HepG2 (cell line): ENCODE results near the gene STUB1. TPM values are rescaled to one million over a fixed set of nuclear protein-coding genes. Genes with fewer than 3 reads are reported as not detected.

Experiments
- ARNT ChIP-seq: fragments of 450-650 bp; IDR thresholded peaks from 2 replicates; pipeline ENCODE4 v1.6.1; 2017
- CC2D1A ChIP-seq: sonication (generic); formaldehyde crosslinking; IDR thresholded peaks from 2 replicates; pipeline ENCODE4 v1.8.1; 2023; ENCODE audit warnings: mild to moderate bottlenecking, missing genetic modification reagents
- CEBPB ChIP-seq: IDR thresholded peaks from 2 replicates; pipeline ENCODE4 v1.6.1; 2011; ENCODE audit warnings: low read depth, low read length, improper control_type of control experiment, borderline replicate concordance
- CREM ChIP-seq, 2 experiments: sonication (generic) in 1 of 2; formaldehyde crosslinking in 1 of 2; IDR thresholded peaks; 2 replicates each; pipeline versions ENCODE4 v1.4.0 to v1.6.1; 2016 to 2020; ENCODE audit warnings: antibody characterized with exemption in 1 of 2, mild to moderate bottlenecking in 1 of 2, missing genetic modification reagents in 1 of 2
- EZH2 ChIP-seq: conservative IDR thresholded peaks from 2 replicates; pipeline ENCODE4 v1.6.1; 2012; ENCODE audit warnings: mild to moderate bottlenecking, low read depth, low read length, moderate library complexity
- GTF3A ChIP-seq: sonication (generic); formaldehyde crosslinking; conservative IDR thresholded peaks from 2 replicates; pipeline ENCODE4 v1.4.0; 2020; ENCODE audit warnings: mild to moderate bottlenecking, missing genetic modification reagents
- HDAC2 ChIP-seq: sonication (generic); formaldehyde crosslinking; IDR thresholded peaks from 2 replicates; pipeline ENCODE4 v1.4.0; 2020; ENCODE audit warnings: missing genetic modification reagents
- HHEX ChIP-seq: IDR thresholded peaks from 2 replicates; pipeline ENCODE4 v1.6.1; 2016; ENCODE audit warnings: control low read depth
- KLF6 ChIP-seq: IDR thresholded peaks from 2 replicates; pipeline ENCODE4 v1.8.0; 2016; ENCODE audit warnings: missing biosample characterization, missing genetic modification reagents
- MAFG ChIP-seq: sonication (generic); formaldehyde crosslinking; IDR thresholded peaks from 2 replicates; pipeline ENCODE4 v1.5.1; 2020; ENCODE audit warnings: mild to moderate bottlenecking, missing genetic modification reagents
- MTA1 ChIP-seq: sonication (generic); formaldehyde crosslinking; IDR thresholded peaks from 2 replicates; pipeline ENCODE4 v1.4.0; 2020; ENCODE audit warnings: missing genetic modification reagents, mild to moderate bottlenecking, borderline replicate concordance
- NR2F2 ChIP-seq: IDR thresholded peaks from 2 replicates; pipeline ENCODE4 v1.6.1; 2012; ENCODE audit warnings: low read depth, inconsistent platforms, borderline replicate concordance
- POLR2G ChIP-seq: fragments of 200-400 bp; formaldehyde crosslinking; IDR thresholded peaks from 2 replicates; pipeline ENCODE4 v1.6.1; 2018; ENCODE audit warnings: mild to moderate bottlenecking, low read depth, low read length, moderate library complexity
- REPIN1 ChIP-seq: sonication (generic); formaldehyde crosslinking; IDR thresholded peaks from 2 replicates; pipeline ENCODE4 v1.8.0; 2022; ENCODE audit warnings: missing genetic modification reagents, low read depth, mild to moderate bottlenecking, borderline replicate concordance
- WIZ ChIP-seq: sonication (generic); formaldehyde crosslinking; IDR thresholded peaks from 2 replicates; pipeline ENCODE4 v1.5.1; 2020; ENCODE audit warnings: mild to moderate bottlenecking, missing genetic modification reagents
- ZFYVE20 ChIP-seq: sonication (generic); formaldehyde crosslinking; IDR thresholded peaks from 2 replicates; pipeline ENCODE4 v1.8.0; 2023; ENCODE audit warnings: low read depth, mild to moderate bottlenecking, moderate library complexity, missing genetic modification reagents, borderline replicate concordance
- ZNF101 ChIP-seq: sonication (generic); formaldehyde crosslinking; IDR thresholded peaks from 2 replicates; pipeline ENCODE4 v1.4.0; 2020; ENCODE audit warnings: mild to moderate bottlenecking, low read depth, missing genetic modification reagents, borderline replicate concordance
- ZNF317 ChIP-seq: sonication (generic); formaldehyde crosslinking; IDR thresholded peaks from 2 replicates; pipeline ENCODE4 v1.5.0; 2020; ENCODE audit warnings: mild to moderate bottlenecking, missing genetic modification reagents
- ZNF329 ChIP-seq: sonication (generic); formaldehyde crosslinking; IDR thresholded peaks from 2 replicates; pipeline ENCODE4 v1.9.0; 2021; ENCODE audit warnings: low read depth, mild to moderate bottlenecking, missing genetic modification reagents
- ZNF468 ChIP-seq: sonication (generic); formaldehyde crosslinking; IDR thresholded peaks from 2 replicates; pipeline ENCODE4 v1.8.0; 2022; ENCODE audit warnings: mild to moderate bottlenecking, moderate library complexity, missing genetic modification reagents
- ZNF780A ChIP-seq: sonication (generic); formaldehyde crosslinking; IDR thresholded peaks from 2 replicates; pipeline ENCODE4 v1.8.0; 2022; ENCODE audit warnings: mild to moderate bottlenecking, missing genetic modification reagents, moderate library complexity
- polyA plus RNA-seq, 8 experiments: library from polyadenylated mRNA; depleted of rRNA in 3 of 8; stranded (reverse) in 7 of 8; unstranded in 1 of 8; fragments of >200 nt; fragmentation: Illumina TruSeq in 4 of 8; extraction: Trizol in 4 of 8; gene quantifications; 2 replicates each; pipeline versions ENCODE4 v1.2.1 to v1.2.3, GENCODE V29; 2011 to 2016; ENCODE audit warnings: low read depth in 4 of 8, missing spikeins in 1 of 8, mixed read lengths in 1 of 8; ENCODE audit not compliant: insufficient read depth in 1 of 8
- total RNA-seq, 5 experiments: library from RNA; depleted of rRNA; stranded (reverse); fragments of >200 nt; fragmentation: Illumina TruSeq; extraction: Trizol; gene quantifications; 2 replicates each; pipeline ENCODE4 v1.2.3, GENCODE V29; 2016; ENCODE audit warnings: low read depth in 1 of 5
- TF ChIP-seq, protein P1 (sequence below), 2 experiments: sonication (generic) in 1 of 2; formaldehyde crosslinking in 1 of 2; IDR thresholded peaks; 2 replicates each; pipeline versions ENCODE4 v1.5.1 to v1.6.1; 2011 to 2020; ENCODE audit warnings: borderline replicate concordance in 1 of 2, low read depth in 1 of 2, low read length in 1 of 2, mild to moderate bottlenecking in 1 of 2, missing genetic modification reagents in 1 of 2, moderate library complexity in 1 of 2
- TF ChIP-seq, protein P2 (sequence below): IDR thresholded peaks from 2 replicates; pipeline ENCODE4 v1.6.1; 2016; ENCODE audit warnings: mild to moderate bottlenecking
- TF ChIP-seq, protein P3 (sequence below): sonication (generic); formaldehyde crosslinking; IDR thresholded peaks from 2 replicates; pipeline ENCODE4 v1.4.0; 2020; ENCODE audit warnings: missing genetic modification reagents

The STUB1 gene
- total and polyA plus RNA-seq, 2 of the 13 experiments (the other 11 are each of a cell fraction or from before 2014, with no cell fraction given): 52.9 to 78.2 TPM

DNA sequence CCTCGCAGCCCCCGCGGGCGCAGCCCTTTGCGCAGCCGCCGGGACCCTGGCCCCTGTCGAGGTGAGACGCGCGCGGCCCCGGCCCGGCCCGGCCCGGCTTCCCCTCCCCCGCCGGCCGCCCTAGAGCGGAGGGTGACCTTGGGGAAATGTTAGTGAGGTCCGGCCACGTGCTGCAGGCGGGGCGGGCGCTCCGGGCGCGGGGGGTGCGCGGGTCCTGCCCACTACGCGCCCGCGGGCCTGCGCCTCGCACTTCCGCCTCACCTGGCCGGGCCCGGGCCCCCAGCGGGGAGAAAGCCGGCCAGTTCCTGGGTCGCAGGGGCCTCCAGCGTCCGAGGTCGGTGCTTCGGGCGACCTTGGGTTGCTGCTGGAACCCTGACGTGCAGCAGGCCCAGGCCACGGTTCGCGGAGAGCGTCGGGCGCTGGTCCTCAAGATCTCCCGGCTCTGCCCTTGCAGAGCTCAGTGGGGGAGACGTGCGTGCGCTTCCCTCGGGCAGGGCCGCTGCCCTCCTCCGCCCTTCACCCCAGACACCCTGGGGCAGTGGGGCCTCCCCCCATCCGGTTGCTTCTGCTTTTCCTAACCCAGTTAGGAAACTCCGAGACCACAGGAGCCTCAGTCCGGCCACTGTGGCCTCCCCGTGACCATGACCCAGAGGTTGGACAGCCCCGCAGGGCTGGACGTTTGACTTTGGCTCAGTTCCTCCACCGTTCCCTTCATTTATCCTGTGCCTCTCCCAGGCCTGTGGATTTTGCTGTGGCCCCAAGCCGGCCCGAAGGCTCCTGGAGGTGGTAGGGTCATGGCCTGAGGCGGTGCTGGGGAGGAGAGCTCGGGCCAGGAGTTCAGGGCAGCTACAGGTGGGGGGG is 37.8 kb upstream of the STUB1 start (continued):
- TF ChIP-seq ZNF780A (CRISPR knock-in tag) (no peak), ZFYVE20 (CRISPR knock-in tag) (no peak), ZNF101 (CRISPR knock-in tag) (no peak), HDAC2 (CRISPR knock-in tag) (peak; percentile 19; the same call in 1 of the 2 replicates), KLF6 (no peak), ARNT (no peak), EZH2 (no peak), WIZ (CRISPR knock-in tag) (no peak), MAFG (CRISPR knock-in tag) (no peak), ZNF329 (peak; percentile 87), ZNF317 (peak; percentile 68; the same call in 1 of the 2 replicates), REPIN1 (CRISPR knock-in tag) (peak; percentile 67; the same call in 1 of the 2 replicates), POLR2G (0 out of 2 replicates have a peak, but pooled peaks have one; percentile 5), CC2D1A (CRISPR knock-in tag) (no peak), CEBPB (no peak), GTF3A (no peak), MTA1 (no peak), CREM (IDR thresholded peaks at IDR 0.05) (no peak), CREM (CRISPR knock-in tag; IDR thresholded peaks at IDR 0.05) (no peak), NR2F2 (no peak), HHEX (CRISPR knock-in tag) (no peak), ZNF468 (CRISPR knock-in tag) (no peak)
- TF ChIP-seq, protein P1, sequence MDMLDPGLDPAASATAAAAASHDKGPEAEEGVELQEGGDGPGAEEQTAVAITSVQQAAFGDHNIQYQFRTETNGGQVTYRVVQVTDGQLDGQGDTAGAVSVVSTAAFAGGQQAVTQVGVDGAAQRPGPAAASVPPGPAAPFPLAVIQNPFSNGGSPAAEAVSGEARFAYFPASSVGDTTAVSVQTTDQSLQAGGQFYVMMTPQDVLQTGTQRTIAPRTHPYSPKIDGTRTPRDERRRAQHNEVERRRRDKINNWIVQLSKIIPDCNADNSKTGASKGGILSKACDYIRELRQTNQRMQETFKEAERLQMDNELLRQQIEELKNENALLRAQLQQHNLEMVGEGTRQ (IDR thresholded peaks at IDR 0.05; ENCODE audit: low read depth, low read length): peak; percentile 29; the same call in 1 of the 2 replicates
- TF ChIP-seq, protein P1 (CRISPR knock-in tag; IDR thresholded peaks at IDR 0.05; ENCODE audit: borderline replicate concordance): peak; percentile 52; the same call in 1 of the 2 replicates
- TF ChIP-seq, protein P2, sequence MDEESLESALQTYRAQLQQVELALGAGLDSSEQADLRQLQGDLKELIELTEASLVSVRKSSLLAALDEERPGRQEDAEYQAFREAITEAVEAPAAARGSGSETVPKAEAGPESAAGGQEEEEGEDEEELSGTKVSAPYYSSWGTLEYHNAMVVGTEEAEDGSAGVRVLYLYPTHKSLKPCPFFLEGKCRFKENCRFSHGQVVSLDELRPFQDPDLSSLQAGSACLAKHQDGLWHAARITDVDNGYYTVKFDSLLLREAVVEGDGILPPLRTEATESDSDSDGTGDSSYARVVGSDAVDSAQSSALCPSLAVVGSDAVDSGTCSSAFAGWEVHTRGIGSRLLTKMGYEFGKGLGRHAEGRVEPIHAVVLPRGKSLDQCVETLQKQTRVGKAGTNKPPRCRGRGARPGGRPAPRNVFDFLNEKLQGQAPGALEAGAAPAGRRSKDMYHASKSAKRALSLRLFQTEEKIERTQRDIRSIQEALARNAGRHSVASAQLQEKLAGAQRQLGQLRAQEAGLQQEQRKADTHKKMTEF (CRISPR knock-in tag): no peak
- TF ChIP-seq, protein P3, sequence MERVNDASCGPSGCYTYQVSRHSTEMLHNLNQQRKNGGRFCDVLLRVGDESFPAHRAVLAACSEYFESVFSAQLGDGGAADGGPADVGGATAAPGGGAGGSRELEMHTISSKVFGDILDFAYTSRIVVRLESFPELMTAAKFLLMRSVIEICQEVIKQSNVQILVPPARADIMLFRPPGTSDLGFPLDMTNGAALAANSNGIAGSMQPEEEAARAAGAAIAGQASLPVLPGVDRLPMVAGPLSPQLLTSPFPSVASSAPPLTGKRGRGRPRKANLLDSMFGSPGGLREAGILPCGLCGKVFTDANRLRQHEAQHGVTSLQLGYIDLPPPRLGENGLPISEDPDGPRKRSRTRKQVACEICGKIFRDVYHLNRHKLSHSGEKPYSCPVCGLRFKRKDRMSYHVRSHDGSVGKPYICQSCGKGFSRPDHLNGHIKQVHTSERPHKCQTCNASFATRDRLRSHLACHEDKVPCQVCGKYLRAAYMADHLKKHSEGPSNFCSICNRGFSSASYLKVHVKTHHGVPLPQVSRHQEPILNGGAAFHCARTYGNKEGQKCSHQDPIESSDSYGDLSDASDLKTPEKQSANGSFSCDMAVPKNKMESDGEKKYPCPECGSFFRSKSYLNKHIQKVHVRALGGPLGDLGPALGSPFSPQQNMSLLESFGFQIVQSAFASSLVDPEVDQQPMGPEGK: peak; percentile 78
